HepG2 (cell line): ENCODE results near the gene HS6ST1. TPM values are rescaled to one million over a fixed set of nuclear protein-coding genes. Genes with fewer than 3 reads are reported as not detected.

ENCODE experiments used
- ARID3A ChIP-seq: IDR thresholded peaks from 2 replicates; pipeline ENCODE4 v1.6.1; 2012; ENCODE audit warnings: low read depth, low read length, improper control_type of control experiment
- ARNT2 ChIP-seq: sonication (generic); formaldehyde crosslinking; IDR thresholded peaks from 2 replicates; pipeline ENCODE4 v1.8.0; 2022; ENCODE audit warnings: mild to moderate bottlenecking, low read depth, missing genetic modification reagents, moderate library complexity
- ATF1 ChIP-seq: IDR thresholded peaks from 2 replicates; pipeline ENCODE4 v1.6.1; 2016; ENCODE audit warnings: mild to moderate bottlenecking, control low read depth
- BORCS8-MEF2B ChIP-seq: sonication (generic); formaldehyde crosslinking; IDR thresholded peaks from 2 replicates; pipeline ENCODE4 v1.8.0; 2022; ENCODE audit warnings: mild to moderate bottlenecking, missing genetic modification reagents
- FUBP1 ChIP-seq: sonication (generic); formaldehyde crosslinking; IDR thresholded peaks from 2 replicates; pipeline ENCODE4 v1.5.1; 2020; ENCODE audit warnings: missing genetic modification reagents, mild to moderate bottlenecking, borderline replicate concordance
- GLI4 ChIP-seq: sonication (generic); formaldehyde crosslinking; IDR thresholded peaks from 2 replicates; pipeline ENCODE4 v1.5.1; 2020; ENCODE audit warnings: missing genetic modification reagents, mild to moderate bottlenecking, moderate library complexity, borderline replicate concordance
- HNF4A ChIP-seq: sonication (generic); formaldehyde crosslinking; IDR thresholded peaks from 2 replicates; pipeline ENCODE4 v1.4.0; 2020; ENCODE audit warnings: missing genetic modification reagents
- PBX2 ChIP-seq: IDR thresholded peaks from 2 replicates; pipeline ENCODE4 v1.6.1; 2016; ENCODE audit warnings: control low read depth
- PHF5A ChIP-seq: IDR thresholded peaks from one replicate; pipeline ENCODE4 v1.6.1; 2018; ENCODE audit warnings: low read depth, missing genetic modification reagents; ENCODE audit not compliant: unreplicated experiment
- SOX6 ChIP-seq, 2 experiments: fragments of 450-650 bp in 1 of 2; sonication (generic) in 1 of 2; formaldehyde crosslinking in 1 of 2; IDR thresholded peaks; 2 replicates each; pipeline versions ENCODE4 v1.4.0 to v1.6.1; 2017 to 2020; ENCODE audit warnings: antibody characterized with exemption in 1 of 2, mild to moderate bottlenecking in 1 of 2, missing genetic modification reagents in 1 of 2
- ZBTB44 ChIP-seq: sonication (generic); formaldehyde crosslinking; IDR thresholded peaks from 2 replicates; pipeline ENCODE4 v1.4.0; 2020; ENCODE audit warnings: missing genetic modification reagents
- ZNF20 ChIP-seq: sonication (generic); formaldehyde crosslinking; IDR thresholded peaks from 2 replicates; pipeline ENCODE4 v1.4.0; 2020; ENCODE audit warnings: mild to moderate bottlenecking, moderate library complexity, missing genetic modification reagents
- ZSCAN12 ChIP-seq: sonication (generic); formaldehyde crosslinking; IDR thresholded peaks from 2 replicates; pipeline ENCODE4 v1.9.0; 2021; ENCODE audit warnings: mild to moderate bottlenecking, missing genetic modification reagents
- ZUFSP ChIP-seq: sonication (generic); formaldehyde crosslinking; IDR thresholded peaks from 2 replicates; pipeline ENCODE4 v1.9.0; 2021; ENCODE audit warnings: missing genetic modification reagents, mild to moderate bottlenecking, borderline replicate concordance
- ZZZ3 ChIP-seq: sonication (generic); formaldehyde crosslinking; IDR thresholded peaks from 2 replicates; pipeline ENCODE4 v1.4.0; 2020; ENCODE audit warnings: missing genetic modification reagents, mild to moderate bottlenecking, borderline replicate concordance
- polyA plus RNA-seq, 8 experiments: library from polyadenylated mRNA; depleted of rRNA in 3 of 8; stranded (reverse) in 7 of 8; unstranded in 1 of 8; fragments of >200 nt; fragmentation: Illumina TruSeq in 4 of 8; extraction: Trizol in 4 of 8; gene quantifications; 2 replicates each; pipeline versions ENCODE4 v1.2.1 to v1.2.3, GENCODE V29; 2011 to 2016; ENCODE audit warnings: low read depth in 4 of 8, missing spikeins in 1 of 8, mixed read lengths in 1 of 8; ENCODE audit not compliant: insufficient read depth in 1 of 8
- total RNA-seq, 5 experiments: library from RNA; depleted of rRNA; stranded (reverse); fragments of >200 nt; fragmentation: Illumina TruSeq; extraction: Trizol; gene quantifications; 2 replicates each; pipeline ENCODE4 v1.2.3, GENCODE V29; 2016; ENCODE audit warnings: low read depth in 1 of 5
- TF ChIP-seq, protein P1 (sequence below): sonication (generic); formaldehyde crosslinking; IDR thresholded peaks from 2 replicates; pipeline ENCODE4 v1.4.0; 2020; ENCODE audit warnings: missing genetic modification reagents, borderline replicate concordance

HS6ST1 gene
- total and polyA plus RNA-seq, 2 of the 13 experiments (the other 11 are each of a cell fraction or from before 2014, with no cell fraction given), result 34.5 to 84.6 TPM

DNA sequence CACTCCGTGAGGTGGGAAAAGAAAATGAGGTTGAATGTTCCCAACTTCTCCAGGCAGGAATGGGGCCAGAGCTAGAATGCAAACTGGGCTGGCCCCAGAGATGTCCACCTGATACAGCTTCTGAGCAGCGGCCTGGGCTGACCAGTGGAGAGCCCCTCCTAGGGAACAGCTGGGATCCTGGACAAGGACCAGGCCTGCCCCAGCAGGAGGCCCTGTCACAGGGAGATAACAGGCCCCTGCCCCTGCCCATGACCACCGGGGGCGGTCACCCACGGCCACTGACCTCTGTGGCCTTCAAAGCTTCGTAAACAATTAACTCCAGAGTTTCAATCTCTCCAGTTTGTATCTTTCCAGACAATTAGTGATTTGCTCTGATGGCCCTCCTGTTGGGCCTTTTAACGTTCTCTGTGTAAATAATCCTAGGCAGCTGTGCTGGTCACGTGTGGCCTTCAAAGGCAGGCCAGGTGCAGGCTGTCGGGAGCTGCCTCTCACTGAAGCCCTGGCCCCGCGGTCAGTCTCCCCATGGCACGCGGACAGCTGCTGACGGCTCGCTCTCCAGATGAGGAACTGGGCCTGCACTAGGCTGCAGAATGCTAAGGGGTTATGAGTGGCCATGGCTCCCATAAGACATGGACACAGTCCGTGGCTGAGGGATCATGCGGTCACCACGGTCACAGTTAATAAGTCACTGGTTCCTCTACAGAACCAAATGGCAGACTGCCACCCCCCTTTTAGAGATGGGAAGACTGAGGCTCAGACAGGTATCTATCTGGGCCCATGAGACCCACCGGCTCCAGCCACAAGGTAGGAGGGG is 9.2 kb downstream of the HS6ST1 start (continued):
- TF ChIP-seq FUBP1 (CRISPR knock-in tag) (no peak), PHF5A (CRISPR knock-in tag) (peak; percentile 88), HNF4A (CRISPR knock-in tag) (peak; percentile 86), PBX2 (CRISPR knock-in tag) (peak; percentile 61; the same call in 1 of the 2 replicates), ARID3A (peak; percentile 90), BORCS8-MEF2B (CRISPR knock-in tag) (peak; percentile 100), ZZZ3 (CRISPR knock-in tag) (peak; percentile 81; the same call in 1 of the 2 replicates), SOX6 (IDR thresholded peaks at IDR 0.05) (no peak), SOX6 (CRISPR knock-in tag; IDR thresholded peaks at IDR 0.05) (peak; percentile 100), ZUFSP (CRISPR knock-in tag) (no peak), ARNT2 (CRISPR knock-in tag) (peak; percentile 98), ZSCAN12 (CRISPR knock-in tag) (peak; percentile 96), ATF1 (CRISPR knock-in tag) (no peak), GLI4 (CRISPR knock-in tag) (no peak), ZNF20 (CRISPR knock-in tag) (peak; percentile 92), ZBTB44 (CRISPR knock-in tag) (peak; percentile 49; the same call in 1 of the 2 replicates)
- TF ChIP-seq, protein P1, sequence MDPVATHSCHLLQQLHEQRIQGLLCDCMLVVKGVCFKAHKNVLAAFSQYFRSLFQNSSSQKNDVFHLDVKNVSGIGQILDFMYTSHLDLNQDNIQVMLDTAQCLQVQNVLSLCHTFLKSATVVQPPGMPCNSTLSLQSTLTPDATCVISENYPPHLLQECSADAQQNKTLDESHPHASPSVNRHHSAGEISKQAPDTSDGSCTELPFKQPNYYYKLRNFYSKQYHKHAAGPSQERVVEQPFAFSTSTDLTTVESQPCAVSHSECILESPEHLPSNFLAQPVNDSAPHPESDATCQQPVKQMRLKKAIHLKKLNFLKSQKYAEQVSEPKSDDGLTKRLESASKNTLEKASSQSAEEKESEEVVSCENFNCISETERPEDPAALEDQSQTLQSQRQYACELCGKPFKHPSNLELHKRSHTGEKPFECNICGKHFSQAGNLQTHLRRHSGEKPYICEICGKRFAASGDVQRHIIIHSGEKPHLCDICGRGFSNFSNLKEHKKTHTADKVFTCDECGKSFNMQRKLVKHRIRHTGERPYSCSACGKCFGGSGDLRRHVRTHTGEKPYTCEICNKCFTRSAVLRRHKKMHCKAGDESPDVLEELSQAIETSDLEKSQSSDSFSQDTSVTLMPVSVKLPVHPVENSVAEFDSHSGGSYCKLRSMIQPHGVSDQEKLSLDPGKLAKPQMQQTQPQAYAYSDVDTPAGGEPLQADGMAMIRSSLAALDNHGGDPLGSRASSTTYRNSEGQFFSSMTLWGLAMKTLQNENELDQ (CRISPR knock-in tag), result peak; percentile 23; the same call in 1 of the 2 replicates
